Calu3 (cell line): Measurements from ENCODE around the gene PHLPP2. TPM values are rescaled to one million over a fixed set of nuclear protein-coding genes. Genes with fewer than 3 reads are reported as not detected.

Experiments
- BruUV-seq: library from RNA; stranded (reverse); fragments of 400-500 nt; replicated peaks from 2 replicates; lab custom pipeline; 2021; lab: Mats Ljungman, UMichigan
- CTCF ChIA-PET: fragments of 300-600 bp; sonication (Branson Sonifier 250); formaldehyde crosslinking; loops from one replicate; lab custom pipeline; 2022; ENCODE audit warnings: antibody characterized with exemption; lab: Charles Lee
- DNase-seq: peaks from one replicate; pipeline ENCODE4 v3.0.0; 2022
- H3K27ac Mint-ChIP-seq: one replicate; pipeline ENCODE4 v1.8.0; 2022; ENCODE audit warnings: mixed read lengths; ENCODE audit not compliant: unreplicated experiment
- H3K27me3 Mint-ChIP-seq: one replicate; pipeline ENCODE4 v1.8.0; 2022; ENCODE audit warnings: mixed read lengths; ENCODE audit not compliant: unreplicated experiment
- H3K36me3 Mint-ChIP-seq: one replicate; pipeline ENCODE4 v1.8.0; 2022; ENCODE audit warnings: mild to moderate bottlenecking, moderate library complexity, mixed read lengths; ENCODE audit not compliant: insufficient read depth, unreplicated experiment
- H3K4me1 Mint-ChIP-seq: one replicate; pipeline ENCODE4 v1.8.0; 2022; ENCODE audit warnings: mild to moderate bottlenecking, low read depth, mixed read lengths; ENCODE audit not compliant: unreplicated experiment
- H3K4me3 Mint-ChIP-seq: one replicate; pipeline ENCODE4 v1.8.0; 2022; ENCODE audit warnings: mild to moderate bottlenecking, low read depth, moderate library complexity, mixed read lengths; ENCODE audit not compliant: unreplicated experiment
- H3K9me3 Mint-ChIP-seq: one replicate; pipeline ENCODE4 v1.8.0; 2022; ENCODE audit warnings: low read depth, mixed read lengths; ENCODE audit not compliant: unreplicated experiment
- intact Hi-C: fragments of 100-400 bp; cut with micrococcal nuclease; formaldehyde crosslinking; loops from one replicate; pipeline ENCODE4 v1.10.0; 2022; ENCODE audit not compliant: unreplicated experiment
- total RNA-seq: library from RNA; stranded (reverse); gene quantifications from 2 replicates; pipeline ENCODE4 v1.2.3, GENCODE V29; 2022
- TF ChIP-seq, protein P1 (sequence below): fragments of 200-600 bp; IDR thresholded peaks from one replicate; pipeline ENCODE4 v1.8.0; 2022; ENCODE audit warnings: antibody characterized with exemption; ENCODE audit not compliant: unreplicated experiment

Gene PHLPP2
- total RNA-seq, 1 experiment from 2014 or later: 10.0 TPM

- BruUV-seq: no TSS peak
- Mint-ChIP-seq H3K9me3 (no peaks in the 10 kb centered on the region), H3K4me3 (no peak overlapping the region), H3K27me3 (no peaks in the 10 kb centered on the region), H3K4me1 (peaks cover 13% of the 10 kb centered on the region), H3K36me3 (no peaks in the 10 kb centered on the region), H3K27ac (no peak overlapping the region)
- TF ChIP-seq, protein P1, sequence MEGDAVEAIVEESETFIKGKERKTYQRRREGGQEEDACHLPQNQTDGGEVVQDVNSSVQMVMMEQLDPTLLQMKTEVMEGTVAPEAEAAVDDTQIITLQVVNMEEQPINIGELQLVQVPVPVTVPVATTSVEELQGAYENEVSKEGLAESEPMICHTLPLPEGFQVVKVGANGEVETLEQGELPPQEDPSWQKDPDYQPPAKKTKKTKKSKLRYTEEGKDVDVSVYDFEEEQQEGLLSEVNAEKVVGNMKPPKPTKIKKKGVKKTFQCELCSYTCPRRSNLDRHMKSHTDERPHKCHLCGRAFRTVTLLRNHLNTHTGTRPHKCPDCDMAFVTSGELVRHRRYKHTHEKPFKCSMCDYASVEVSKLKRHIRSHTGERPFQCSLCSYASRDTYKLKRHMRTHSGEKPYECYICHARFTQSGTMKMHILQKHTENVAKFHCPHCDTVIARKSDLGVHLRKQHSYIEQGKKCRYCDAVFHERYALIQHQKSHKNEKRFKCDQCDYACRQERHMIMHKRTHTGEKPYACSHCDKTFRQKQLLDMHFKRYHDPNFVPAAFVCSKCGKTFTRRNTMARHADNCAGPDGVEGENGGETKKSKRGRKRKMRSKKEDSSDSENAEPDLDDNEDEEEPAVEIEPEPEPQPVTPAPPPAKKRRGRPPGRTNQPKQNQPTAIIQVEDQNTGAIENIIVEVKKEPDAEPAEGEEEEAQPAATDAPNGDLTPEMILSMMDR: no peak
- DNase-seq: no peak
- CTCF ChIA-PET: interaction anchor here (0.6 kb wide), 3 partner anchors 25 to 320 kb away, joined by 3 to 6 read pairs (median 3); no protein-coding TSS in a partner anchor
- intact Hi-C loops: no loop called here
Observed at GRCh38 chr16:71707199-71707598, 17.3 kb downstream of the PHLPP2 start.

DNA sequence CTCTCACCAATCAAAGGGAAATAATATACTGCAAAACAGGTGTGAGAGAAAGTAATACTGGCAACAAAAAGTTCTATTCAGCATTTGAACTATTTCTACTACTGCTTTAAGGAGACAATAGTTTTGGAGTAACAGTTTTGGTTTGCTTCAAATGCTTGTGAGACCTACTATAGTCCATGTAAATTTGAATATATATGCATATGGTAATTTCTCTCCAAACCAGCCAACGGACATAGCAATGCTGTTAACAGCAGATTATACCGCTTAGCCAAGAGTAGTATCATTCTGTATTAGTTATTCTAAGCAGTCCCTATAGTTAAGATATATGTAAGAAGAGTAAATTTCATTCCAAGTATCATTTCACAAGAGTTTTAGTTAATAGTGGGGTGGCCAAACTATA lies 18.5 kb downstream of the PHLPP2 start:
- intact Hi-C loops: no loop called here
- peaks cover 13% of the 10 kb centered on the region for H3K4me1 Mint-ChIP-seq
- BruUV-seq: no TSS peak
- H3K9me3 Mint-ChIP-seq: no peaks in the 10 kb centered on the region
- CTCF ChIA-PET: no interaction called here
- H3K4me3 Mint-ChIP-seq: no peak overlapping the region
- H3K36me3 Mint-ChIP-seq: no peaks in the 10 kb centered on the region
- no peak for DNase-seq
- H3K27me3 Mint-ChIP-seq: no peaks in the 10 kb centered on the region
- H3K27ac Mint-ChIP-seq: no peak overlapping the region
- TF ChIP-seq, protein P1: no peak

DNA sequence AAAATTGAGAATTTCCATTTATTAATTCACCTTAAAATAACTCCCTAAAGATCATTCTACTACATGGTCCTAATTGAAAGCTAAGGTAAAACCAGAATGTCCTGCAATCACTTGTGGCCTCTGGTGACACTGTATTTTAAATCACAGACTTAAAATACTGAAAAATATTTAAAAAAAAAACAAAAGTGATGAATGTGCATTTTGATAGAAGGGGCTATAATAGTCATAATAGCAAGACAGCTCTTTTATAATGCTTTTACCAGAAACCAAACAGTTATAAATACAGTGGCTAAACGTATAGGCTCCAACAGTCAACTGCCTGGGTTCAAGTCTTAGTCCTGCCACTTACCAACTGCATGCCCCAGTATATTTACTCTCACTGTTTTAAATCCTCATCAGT lies 21.2 kb downstream of the PHLPP2 start:
- Mint-ChIP-seq H3K27me3 (no peaks in the 10 kb centered on the region), H3K9me3 (no peaks in the 10 kb centered on the region), H3K4me1 (peaks cover 9% of the 10 kb centered on the region), H3K36me3 (no peaks in the 10 kb centered on the region), H3K27ac (no peak overlapping the region), H3K4me3 (no peak overlapping the region)
- no TSS peak for BruUV-seq
- CTCF ChIA-PET: no interaction called here
- TF ChIP-seq, protein P1: no peak
- intact Hi-C loops: no loop called here
- DNase-seq: no peak

GRCh38 chr16:71700831-71701230 lies 23.7 kb downstream of the PHLPP2 start:
- DNase-seq: no peak
- H3K27ac Mint-ChIP-seq: no peak overlapping the region
- BruUV-seq: no TSS peak
- no peaks in the 10 kb centered on the region for H3K36me3 Mint-ChIP-seq
- H3K9me3 Mint-ChIP-seq: no peaks in the 10 kb centered on the region
- intact Hi-C loops: no loop called here
- H3K4me3 Mint-ChIP-seq: no peak overlapping the region
- no peaks in the 10 kb centered on the region for H3K27me3 Mint-ChIP-seq
- no peaks in the 10 kb centered on the region for H3K4me1 Mint-ChIP-seq
- CTCF ChIA-PET: no interaction called here
- TF ChIP-seq, protein P1: no peak
